ENCODE data around the gene HNRNPLL. TPM values are rescaled to one million over a fixed set of nuclear protein-coding genes. Genes with fewer than 3 reads are reported as not detected.

Gene HNRNPLL
- total and polyA plus RNA-seq, 2 of the 13 experiments (the other 11 are each of a cell fraction or from before 2014, with no cell fraction given) = 49.4 to 103 TPM

DNA sequence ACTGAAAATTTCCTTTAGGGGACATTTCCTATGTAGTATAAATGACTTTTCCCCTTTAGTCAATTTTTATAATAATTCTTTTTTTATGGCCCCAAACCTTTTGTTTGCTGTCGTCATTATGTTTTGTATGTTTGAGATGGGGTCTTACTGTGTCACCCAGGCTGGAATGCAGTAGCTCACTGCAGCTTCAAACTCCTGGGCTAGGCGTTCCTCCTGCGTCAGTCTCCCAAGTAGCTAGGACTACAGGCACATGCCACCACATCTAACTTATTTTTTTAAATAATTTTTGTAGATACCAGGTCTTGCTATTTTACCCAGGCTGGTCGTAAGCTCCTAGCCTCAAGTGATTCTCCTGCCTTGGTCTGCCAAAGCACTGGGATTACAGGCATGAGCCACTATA, 32.4 kb upstream of the HNRNPLL start (continued):
- TF ChIP-seq SP4 (CRISPR knock-in tag; IDR thresholded peaks at IDR 0.05) = no peak
- TF ChIP-seq ZNF646 (CRISPR knock-in tag; IDR thresholded peaks at IDR 0.05) = no peak
- no peak for TF ChIP-seq SSRP1 (CRISPR knock-in tag; IDR thresholded peaks at IDR 0.05)
- TF ChIP-seq ZNF256 (CRISPR knock-in tag; conservative IDR thresholded peaks at IDR 0.05) = no peak
- TF ChIP-seq TCF7L2 (IDR thresholded peaks at IDR 0.05; ENCODE audit: low read depth, low read length) = no peak
- TF ChIP-seq AKAP8 (CRISPR knock-in tag; IDR thresholded peaks at IDR 0.05) = no peak
- TF ChIP-seq, protein P1, sequence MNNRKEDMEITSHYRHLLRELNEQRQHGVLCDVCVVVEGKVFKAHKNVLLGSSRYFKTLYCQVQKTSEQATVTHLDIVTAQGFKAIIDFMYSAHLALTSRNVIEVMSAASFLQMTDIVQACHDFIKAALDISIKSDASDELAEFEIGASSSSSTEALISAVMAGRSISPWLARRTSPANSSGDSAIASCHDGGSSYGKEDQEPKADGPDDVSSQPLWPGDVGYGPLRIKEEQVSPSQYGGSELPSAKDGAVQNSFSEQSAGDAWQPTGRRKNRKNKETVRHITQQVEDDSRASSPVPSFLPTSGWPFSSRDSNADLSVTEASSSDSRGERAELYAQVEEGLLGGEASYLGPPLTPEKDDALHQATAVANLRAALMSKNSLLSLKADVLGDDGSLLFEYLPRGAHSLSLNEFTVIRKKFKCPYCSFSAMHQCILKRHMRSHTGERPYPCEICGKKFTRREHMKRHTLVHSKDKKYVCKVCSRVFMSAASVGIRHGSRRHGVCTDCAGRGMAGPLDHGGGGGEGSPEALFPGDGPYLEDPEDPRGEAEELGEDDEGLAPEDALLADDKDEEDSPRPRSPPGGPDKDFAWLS (CRISPR knock-in tag; IDR thresholded peaks at IDR 0.05; ENCODE audit: borderline replicate concordance) = no peak
- no peak for TF ChIP-seq ZNF709 (CRISPR knock-in tag; IDR thresholded peaks at IDR 0.05)
- no peak for TF ChIP-seq ATAD3A (CRISPR knock-in tag; IDR thresholded peaks at IDR 0.05)
- no peak for TF ChIP-seq EHMT2 (IDR thresholded peaks at IDR 0.05; ENCODE audit: borderline replicate concordance, low read depth, low read length)
- no peak for TF ChIP-seq ZNF720 (CRISPR knock-in tag; IDR thresholded peaks at IDR 0.05)
- TF ChIP-seq JARID2 (CRISPR knock-in tag; IDR thresholded peaks at IDR 0.05; ENCODE audit: insufficient replicate concordance) = no peak
